ENCODE data around the gene IFI44. TPM values are rescaled to one million over a fixed set of nuclear protein-coding genes. Genes with fewer than 3 reads are reported as not detected.

The IFI44 gene
- total and polyA plus RNA-seq, 12 donors, result 14.9 to 87.1 (median 34.0) TPM

GRCh38 chr1:78622548-78622947 lies 27.1 kb upstream of the IFI44 start:
- Histone ChIP-seq H3K27ac (no peak overlapping the region), H3K9me3 (replicated peaks in 1 of 3) (no peaks in the 10 kb centered on the region), H3K36me3 (replicated peaks in 1 of 2) (no peaks in the 10 kb centered on the region), H3K27me3 (no peaks in the 10 kb centered on the region), H3K4me3 (peak overlapping the region in 1 of 4 donors; percentile 9), H3K4me1 (replicated peaks in 1 of 2) (peaks cover 4 to 34% of the 10 kb centered on the region in 2 donors)
- TF ChIP-seq CTCF (IDR thresholded peaks at IDR 0.05) (no peak), POLR2A (IDR thresholded peaks at IDR 0.05) (no peak)
- intact Hi-C loops (cut with DNase I), result no loop called here
- 77 to 92% (median 85%) methylated on average over 4 of the region's 4 CpGs for WGBS, 4 donors
- DNase-seq, result no peak

GRCh38 chr1:78624035-78624434 lies 25.6 kb upstream of the IFI44 start:
- no peak for DNase-seq
- Histone ChIP-seq H3K9me3 (replicated peaks in 1 of 3) (no peaks in the 10 kb centered on the region), H3K27ac (no peak overlapping the region), H3K4me3 (no peak overlapping the region), H3K4me1 (replicated peaks in 1 of 2) (peaks cover under 1 to 23% of the 10 kb centered on the region in 2 donors), H3K27me3 (no peaks in the 10 kb centered on the region), H3K36me3 (replicated peaks in 1 of 2) (no peaks in the 10 kb centered on the region)
- TF ChIP-seq CTCF (IDR thresholded peaks at IDR 0.05) (no peak), POLR2A (IDR thresholded peaks at IDR 0.05) (no peak)
- intact Hi-C loops (cut with DNase I), result no loop called here
- WGBS, 4 donors, result 94 to 96% (median 95%) methylated on average over 7 of the region's 7 CpGs

GRCh38 chr1:78627321-78627720 lies 22.3 kb upstream of the IFI44 start:
- Histone ChIP-seq H3K4me3 (no peak overlapping the region), H3K36me3 (replicated peaks in 1 of 2) (no peaks in the 10 kb centered on the region), H3K27ac (no peak overlapping the region), H3K9me3 (replicated peaks in 1 of 3) (no peaks in the 10 kb centered on the region), H3K27me3 (no peaks in the 10 kb centered on the region), H3K4me1 (replicated peaks in 1 of 2) (peaks cover 0 to 3% of the 10 kb centered on the region in 2 donors)
- DNase-seq, result no peak
- 74 to 77% (median 75%) methylated on average over 1 of the region's 1 CpG for WGBS, 4 donors
- TF ChIP-seq POLR2A (IDR thresholded peaks at IDR 0.05) (no peak), CTCF (IDR thresholded peaks at IDR 0.05) (no peak)
- intact Hi-C loops (cut with DNase I), result no loop called here

- 69 to 90% (median 73%) methylated on average over 2 of the region's 2 CpGs for WGBS, 4 donors
- intact Hi-C loops (cut with DNase I), result no loop called here
- no peak for DNase-seq
- Histone ChIP-seq H3K27me3 (no peaks in the 10 kb centered on the region), H3K36me3 (replicated peaks in 1 of 2) (no peaks in the 10 kb centered on the region), H3K4me1 (replicated peaks in 1 of 2) (no peaks in the 10 kb centered on the region), H3K9me3 (replicated peaks in 1 of 3) (no peaks in the 10 kb centered on the region), H3K27ac (no peak overlapping the region), H3K4me3 (no peak overlapping the region)
- TF ChIP-seq CTCF (IDR thresholded peaks at IDR 0.05) (no peak), POLR2A (IDR thresholded peaks at IDR 0.05) (no peak)
Observed at GRCh38 chr1:78630600-78630999, 19.0 kb upstream of the IFI44 start.

Measured in adrenal gland (tissue), 12 donors.